Testis (tissue), 2 donors: ENCODE measurements around the gene FTSJ3.

Experiments
- CTCF ChIP-seq, 3 experiments: fragments of 450-650 bp in 2 of 3; fragments of 200-600 bp in 1 of 3; sonication (generic) in 1 of 3; IDR thresholded peaks; one replicate each; pipeline ENCODE4 v1.5.1; 2016 to 2019; ENCODE audit warnings: antibody characterized with exemption in 3 of 3, mild to moderate bottlenecking in 2 of 3, moderate library complexity in 1 of 3
- POLR2A ChIP-seq: fragments of 450-650 bp; IDR thresholded peaks from one replicate; pipeline ENCODE4 v1.6.1; 2017; ENCODE audit warnings: antibody characterized with exemption, mild to moderate bottlenecking, moderate library complexity

GRCh38 chr17:63859257-63859656 is 31.8 kb upstream of the FTSJ3 start:
- no peak for TF ChIP-seq CTCF (IDR thresholded peaks at IDR 0.05)
- no peak for TF ChIP-seq POLR2A
